GM19455 (cell line): ENCODE results near the gene PSMC5.
A peak's percentile ranks its signal among the peaks of the same experiment; 100 is the strongest.
"Not testable (repeated sequence)": the region's sequence is repeated elsewhere in the genome, so short reads cannot be mapped to it uniquely, and the experiment has no call there.

Experiments used
- ATAC-seq: cut with Tn5 transposase; IDR thresholded peaks from one replicate; pipeline ENCODE4 v1.9.1; 2021; ENCODE audit not compliant: unreplicated experiment

The PSMC5 gene

GRCh38 chr17:63827002-63827800, at the start of gene PSMC5, which contains the start of gene FTSJ3:
PSMC5 (plus strand) TSS chr17:63827431; CDS start chr17:63827491, 60 bp downstream.
FTSJ3 (minus strand) TSS chr17:63827663; CDS start chr17:63826902, 761 bp downstream.
- ATAC-seq, result peak; percentile 86

GRCh38 chr17:63780507-63780906, 46.7 kb upstream of the PSMC5 start:
- no peak for ATAC-seq

GRCh38 chr17:63780928-63781327, 46.3 kb upstream of the PSMC5 start:
- ATAC-seq, result no peak

- ATAC-seq, result no peak
Measured at GRCh38 chr17:63783522-63783921, 43.7 kb upstream of the PSMC5 start.

- no peak for ATAC-seq
Measured at GRCh38 chr17:63785556-63785955, 41.7 kb upstream of the PSMC5 start.

- no peak for ATAC-seq
Measured at GRCh38 chr17:63786117-63786516, 41.1 kb upstream of the PSMC5 start.

- no peak for ATAC-seq
Measured at GRCh38 chr17:63786971-63787711, 40.1 kb upstream of the PSMC5 start.

GRCh38 chr17:63790057-63790456, 37.2 kb upstream of the PSMC5 start:
- ATAC-seq, result no peak

- ATAC-seq, result no peak
Measured at GRCh38 chr17:63792055-63792729, 35.0 kb upstream of the PSMC5 start.

GRCh38 chr17:63796375-63796774, 30.9 kb upstream of the PSMC5 start:
- ATAC-seq, result not testable (repeated sequence)

GRCh38 chr17:63798572-63799106, 28.6 kb upstream of the PSMC5 start:
- ATAC-seq, result no peak

- no peak for ATAC-seq
Measured at GRCh38 chr17:63800783-63801182, 26.4 kb upstream of the PSMC5 start.

- ATAC-seq, result no peak
Measured at GRCh38 chr17:63804328-63804727, 22.9 kb upstream of the PSMC5 start.

- no peak for ATAC-seq
Measured at GRCh38 chr17:63805591-63805990, 21.6 kb upstream of the PSMC5 start.

GRCh38 chr17:63809970-63810369, 17.3 kb upstream of the PSMC5 start:
- ATAC-seq, result no peak

GRCh38 chr17:63816123-63816522, 11.1 kb upstream of the PSMC5 start:
- no peak for ATAC-seq

GRCh38 chr17:63816669-63817068, 10.6 kb upstream of the PSMC5 start:
- no peak for ATAC-seq

- ATAC-seq, result no peak
Measured at GRCh38 chr17:63817736-63818385, 9.4 kb upstream of the PSMC5 start.

- no peak for ATAC-seq
Measured at GRCh38 chr17:63819131-63819530, 8.1 kb upstream of the PSMC5 start.

GRCh38 chr17:63819585-63820537, 7.4 kb upstream of the PSMC5 start:
- ATAC-seq, result no peak
